HG02943 (cell line): ENCODE measurements around the gene PROSER2.

ENCODE experiments used
- ATAC-seq: cut with Tn5 transposase; IDR thresholded peaks from one replicate; pipeline ENCODE4 v1.9.1; 2021; ENCODE audit warnings: mild to moderate bottlenecking, low read depth, moderate library complexity; ENCODE audit not compliant: unreplicated experiment

PROSER2 gene

DNA sequence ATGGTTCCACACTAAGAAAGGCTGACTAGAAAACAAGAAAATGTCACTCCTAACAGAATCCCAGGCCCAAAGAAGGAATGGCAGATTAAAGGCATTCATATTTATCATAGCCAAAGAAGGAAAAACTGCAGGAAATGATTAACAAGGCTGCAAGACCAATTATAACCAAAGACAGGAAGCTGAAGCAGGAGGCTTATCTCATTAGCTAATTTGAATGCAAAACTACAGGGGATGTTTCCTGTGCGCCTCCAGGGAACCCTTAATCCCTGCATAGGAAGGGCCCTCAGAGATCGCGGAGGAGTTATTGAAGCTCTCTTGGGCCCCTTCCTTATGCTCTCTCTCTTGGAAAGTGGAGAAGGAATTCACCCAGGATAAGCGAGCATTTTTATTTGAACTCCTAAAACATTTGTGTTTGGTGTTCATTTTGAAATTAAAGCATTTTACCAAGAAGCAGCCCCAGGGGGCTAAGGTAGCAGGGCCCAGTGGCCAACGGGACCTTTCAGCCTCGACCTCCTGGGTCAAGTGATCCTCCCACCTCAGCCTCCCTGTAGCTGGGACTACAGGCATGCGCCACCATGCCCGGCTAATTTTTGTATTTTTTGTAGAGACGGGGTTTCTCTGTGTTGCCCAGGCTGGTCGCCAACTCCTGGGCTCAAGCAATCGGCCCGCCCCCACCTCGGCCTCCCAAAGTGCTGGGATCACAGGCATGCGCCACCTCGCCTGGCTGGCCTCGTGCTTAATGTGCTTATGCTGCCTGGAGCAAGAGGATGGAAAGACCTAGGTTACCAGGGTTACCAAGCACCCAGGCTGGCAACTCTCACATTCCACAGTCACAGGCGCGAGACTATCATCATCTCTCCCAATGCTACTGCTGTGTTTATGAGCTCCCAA is 24.1 kb upstream of the PROSER2 start:
- ATAC-seq = no peak

DNA sequence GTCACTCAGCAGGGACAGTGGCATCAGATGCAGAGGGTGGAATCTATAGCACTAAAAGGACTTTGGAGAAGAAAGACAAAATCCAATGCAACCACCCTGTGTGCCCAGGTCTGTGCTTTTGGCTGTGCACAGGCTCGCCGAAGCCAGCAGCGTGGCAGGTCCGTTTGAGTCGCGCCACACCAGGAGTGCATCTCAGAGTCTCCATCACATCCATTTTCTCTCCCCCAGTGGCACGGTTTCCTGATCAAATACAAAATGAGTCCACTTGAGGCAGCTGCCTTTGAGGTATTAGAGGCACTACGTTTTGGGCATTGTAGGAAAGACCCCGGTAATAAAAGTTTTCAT is 23.4 kb upstream of the PROSER2 start:
- no peak for ATAC-seq

GRCh38 chr10:11804336-11804735 is 18.8 kb upstream of the PROSER2 start:
- ATAC-seq = no peak

DNA sequence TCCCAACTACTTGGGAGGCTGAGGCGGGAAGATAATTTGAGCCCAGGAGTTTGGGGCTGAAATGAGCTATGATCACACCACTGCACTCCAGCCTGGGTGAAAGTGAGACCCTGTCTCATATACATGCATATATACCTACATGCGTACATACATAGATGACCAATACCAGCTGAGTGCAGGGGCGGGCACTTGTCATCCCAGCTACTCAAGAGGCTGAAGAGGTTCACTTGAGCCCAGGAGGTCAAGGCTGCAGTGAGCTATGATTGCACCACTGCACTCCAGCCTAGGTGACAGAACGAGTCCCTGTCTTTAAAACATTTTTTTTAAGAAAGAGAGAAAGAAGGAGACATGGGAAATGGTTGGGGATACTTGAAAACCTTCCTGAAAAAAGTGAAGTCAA is 17.4 kb upstream of the PROSER2 start:
- ATAC-seq = no peak

- ATAC-seq = no peak
Measured at GRCh38 chr10:11806706-11807105, 16.4 kb upstream of the PROSER2 start.

DNA sequence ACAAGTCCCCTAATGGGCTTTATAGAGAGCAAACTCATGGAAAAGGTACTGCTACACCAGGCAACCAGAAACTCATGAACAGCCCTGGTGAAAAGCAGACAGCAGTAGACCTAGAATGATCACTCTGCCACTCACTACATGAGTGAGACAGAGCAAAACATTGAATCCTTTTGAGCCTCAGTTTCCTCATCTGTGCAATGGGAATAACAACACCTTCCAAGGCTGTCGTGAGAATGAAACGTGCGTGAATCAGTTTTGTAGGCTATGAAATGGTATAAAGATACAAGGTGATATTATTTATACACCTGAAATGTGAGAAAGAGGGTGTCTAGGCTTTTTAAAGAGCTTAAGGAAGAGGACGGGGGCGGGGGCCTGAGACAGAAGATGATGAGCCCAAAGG is 14.3 kb upstream of the PROSER2 start:
- ATAC-seq = no peak

DNA sequence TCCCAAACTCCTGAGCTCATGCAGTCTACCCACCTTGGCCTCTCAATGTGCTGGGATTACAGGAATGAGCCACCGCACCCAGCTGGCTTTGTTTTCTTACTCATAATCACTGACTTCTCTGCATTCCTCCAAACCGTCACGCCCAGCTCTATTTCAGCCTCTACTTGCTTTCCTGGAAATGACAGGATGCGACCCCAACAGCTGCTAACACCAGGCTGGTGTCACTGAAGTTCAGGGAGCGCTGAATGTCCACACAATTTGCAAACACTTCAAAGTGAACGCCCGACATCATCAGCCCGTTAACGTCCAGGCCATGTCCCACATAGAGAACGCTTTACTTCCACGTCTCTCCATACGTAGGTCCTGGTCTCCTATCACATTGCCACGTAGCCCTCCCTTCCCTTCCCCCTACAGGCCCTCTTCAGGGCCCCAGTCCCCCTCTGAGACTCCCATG is 12.8 kb upstream of the PROSER2 start:
- ATAC-seq = no peak

GRCh38 chr10:11810973-11811372 is 12.2 kb upstream of the PROSER2 start:
- no peak for ATAC-seq

- ATAC-seq = no peak
Measured at GRCh38 chr10:11813177-11813576, 10.0 kb upstream of the PROSER2 start.

DNA sequence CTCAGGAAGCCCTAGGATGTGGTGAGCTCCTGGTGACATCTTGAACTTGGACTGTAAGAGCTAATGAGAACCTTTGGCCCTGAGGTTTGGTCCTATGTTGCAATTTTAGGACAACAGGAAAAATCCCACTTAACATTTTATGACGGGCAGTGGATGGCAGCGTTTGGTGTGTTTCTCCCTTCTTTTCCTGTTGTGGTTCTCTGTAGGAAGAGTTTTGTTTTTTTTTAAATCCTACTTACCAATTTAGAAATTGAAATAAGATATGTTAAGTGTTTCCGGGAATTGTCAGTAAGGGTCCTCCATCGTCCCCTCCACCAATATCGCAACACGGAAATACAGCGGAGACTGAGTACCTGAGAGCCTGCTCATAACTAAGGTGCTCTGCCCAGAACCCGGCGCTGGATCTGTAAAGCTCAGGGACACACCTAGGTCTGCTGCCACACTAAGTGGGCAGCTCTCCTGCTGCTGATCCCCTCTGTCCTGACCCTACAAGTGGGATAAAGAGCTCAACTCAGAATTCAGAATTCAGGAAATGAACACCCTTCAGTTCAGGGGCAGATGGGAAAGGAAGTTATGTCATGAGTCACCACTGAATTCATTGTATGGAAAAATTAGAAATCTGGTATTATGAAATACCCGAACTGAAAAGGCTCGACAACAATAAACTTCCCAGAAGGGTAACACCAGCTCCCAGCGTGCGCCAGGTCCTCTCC is 9.1 kb upstream of the PROSER2 start:
- ATAC-seq = no peak

DNA sequence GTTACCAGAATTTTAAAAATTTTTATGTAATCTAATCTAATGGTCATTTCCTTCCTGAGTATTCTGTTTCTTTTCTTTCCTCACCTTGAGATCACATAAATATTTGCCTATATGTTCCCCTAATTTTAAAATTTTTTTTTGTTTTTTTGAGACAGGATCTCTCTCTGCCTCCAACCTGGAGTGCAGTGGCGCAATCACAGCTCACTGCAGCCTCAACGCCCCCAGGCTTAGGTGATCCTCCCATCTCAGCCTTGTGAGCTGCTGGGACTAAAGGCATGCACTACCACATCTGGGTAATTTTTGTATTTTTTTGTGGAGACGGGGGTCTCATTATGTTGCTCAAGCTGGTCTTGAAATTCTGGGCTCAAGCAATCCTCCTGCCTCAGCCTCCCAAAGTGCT is 4.1 kb upstream of the PROSER2 start:
- no peak for ATAC-seq

GRCh38 chr10:11822026-11822756 is 965 bp upstream of the PROSER2 start:
- no peak for ATAC-seq

DNA sequence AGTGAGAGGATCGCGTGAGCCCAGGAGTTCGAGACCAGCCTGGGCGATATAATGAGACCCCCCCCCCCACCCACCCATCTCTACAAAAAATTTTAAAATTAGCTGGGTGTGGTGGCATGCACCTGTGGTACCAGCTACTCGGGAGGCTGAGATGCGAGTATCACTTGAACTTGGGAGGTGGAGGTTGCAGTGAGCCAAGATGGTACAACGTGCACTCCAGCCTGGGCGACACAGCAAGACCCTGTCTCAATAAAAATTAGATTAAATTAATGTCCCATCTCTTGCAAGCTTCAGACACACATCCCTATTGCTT is 391 bp upstream of the PROSER2 start:
- no peak for ATAC-seq

DNA sequence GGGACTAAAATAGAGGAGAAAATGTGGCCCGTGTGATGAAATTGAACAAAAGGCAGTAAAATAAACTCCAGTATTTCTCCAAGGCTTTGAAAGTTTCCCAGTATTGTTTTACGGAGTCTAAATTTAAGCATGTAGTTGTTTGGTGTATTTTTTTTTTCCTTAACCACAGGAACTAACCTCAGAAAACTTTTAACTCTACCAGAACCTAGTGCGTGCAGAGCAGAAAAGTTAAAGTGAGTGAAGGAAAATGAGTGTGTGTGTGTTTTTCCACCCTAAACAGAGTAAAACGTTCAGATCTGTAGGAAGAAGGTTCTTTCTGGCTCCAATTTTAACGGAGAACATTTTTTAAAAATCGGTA is 812 bp downstream of the PROSER2 start:
- ATAC-seq = no peak

DNA sequence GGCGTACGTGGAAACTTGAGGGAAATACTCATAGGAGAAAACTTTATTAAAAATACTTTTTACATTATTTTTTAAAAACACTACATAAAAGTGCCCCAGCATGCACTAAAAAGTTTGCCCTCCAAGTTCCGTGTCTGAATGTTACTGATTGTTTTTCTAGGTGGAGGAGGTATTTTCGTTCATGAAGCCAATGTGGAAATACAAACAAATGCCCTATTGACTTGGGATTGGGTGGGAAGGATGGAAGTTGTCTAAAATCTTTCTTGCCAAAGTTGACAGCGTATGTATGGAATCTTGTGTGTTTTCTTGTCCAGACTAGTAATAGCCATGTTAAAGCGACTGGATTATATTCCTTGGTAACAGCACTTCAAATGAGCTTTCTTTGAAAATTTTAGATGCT is 1.2 kb downstream of the PROSER2 start:
- no peak for ATAC-seq

GRCh38 chr10:11824825-11825224 is 1.7 kb downstream of the PROSER2 start:
- no peak for ATAC-seq

DNA sequence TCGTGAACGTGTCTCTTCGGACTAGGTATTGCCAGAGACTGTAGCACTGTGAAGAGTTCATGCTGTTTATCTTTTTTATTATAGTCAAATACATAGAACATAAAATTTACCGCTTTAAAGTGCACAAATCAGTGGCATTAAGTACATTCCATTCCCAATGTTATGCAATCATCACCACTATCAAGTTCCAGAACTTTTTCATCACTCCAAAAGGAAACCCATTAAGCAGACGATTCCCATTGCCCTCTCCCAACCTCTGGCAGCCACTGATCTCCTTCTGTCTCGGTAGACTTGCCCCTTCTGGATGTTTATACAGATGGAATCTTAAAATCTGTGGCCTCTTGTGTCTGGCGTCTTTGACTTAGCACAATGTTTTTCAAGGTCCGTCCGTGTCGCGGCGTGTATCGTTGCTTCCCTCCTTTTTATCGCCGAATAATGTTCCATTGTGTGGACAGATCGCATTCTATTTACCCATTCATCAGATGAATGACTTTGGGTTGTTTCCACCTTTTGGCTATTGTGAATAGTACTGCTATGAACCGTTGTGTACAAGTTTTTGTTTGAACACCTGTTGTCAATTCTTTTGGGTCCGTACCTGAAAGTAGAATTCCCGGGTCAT is 2.7 kb downstream of the PROSER2 start:
- ATAC-seq = no peak

- no peak for ATAC-seq
Measured at GRCh38 chr10:11827006-11827405, 3.9 kb downstream of the PROSER2 start.

- no peak for ATAC-seq
Measured at GRCh38 chr10:11827414-11827813, 4.3 kb downstream of the PROSER2 start.

- ATAC-seq = no peak
Measured at GRCh38 chr10:11828682-11829284, 5.6 kb downstream of the PROSER2 start.
